Left ventricle myocardium inferior (tissue), 1 donor: ENCODE measurements around the gene EPHA3. TPM values are rescaled to one million over a fixed set of nuclear protein-coding genes. Genes with fewer than 3 reads are reported as not detected.
A peak's percentile ranks its signal among the peaks of the same experiment; 100 is the strongest.

Experiments
- DNase-seq: peaks from one replicate; pipeline ENCODE4 v3.0.0-alpha.2; 2020
- H3K27ac ChIP-seq: fragments of 200-600 bp; replicated peaks from 2 replicates; pipeline ENCODE4 v1.8.0; 2021
- H3K27me3 ChIP-seq: fragments of 200-600 bp; 2 replicates; pipeline ENCODE4 v1.8.0; 2021; ENCODE audit warnings: low read depth
- H3K36me3 ChIP-seq: fragments of 200-600 bp; 2 replicates; pipeline ENCODE4 v1.8.0; 2021
- H3K4me1 ChIP-seq: fragments of 200-600 bp; 2 replicates; pipeline ENCODE4 v1.8.0; 2021
- H3K4me3 ChIP-seq: fragments of 200-600 bp; 2 replicates; pipeline ENCODE4 v1.8.0; 2021; ENCODE audit warnings: mild to moderate bottlenecking, moderate library complexity
- H3K9me3 ChIP-seq: fragments of 200-600 bp; replicated peaks from 2 replicates; pipeline ENCODE4 v1.8.0; 2021
- intact Hi-C: fragments of 100-400 bp; cut with micrococcal nuclease; formaldehyde crosslinking; loops from one replicate; pipeline ENCODE4 v1.11.0; 2022
- total RNA-seq: library from RNA; stranded (reverse); fragmentation: NEBNext Ultra II Directional; extraction: Animal tissue kit (Norgen Biotek cat#: 25700); gene quantifications from one replicate; pipeline ENCODE4 v1.2.1, GENCODE V29; 2021
- TF ChIP-seq, protein P1 (sequence below): fragments of 200-600 bp; IDR thresholded peaks from 2 replicates; pipeline ENCODE4 v1.8.0; 2021; ENCODE audit warnings: antibody characterized with exemption, mild to moderate bottlenecking, borderline replicate concordance
- donor health status: DM: no; HTN: yes; CAD: no; lungs with severe emphysema.

EPHA3 gene
- total RNA-seq, 1 donor from 2014 or later = 3.5 TPM

DNA sequence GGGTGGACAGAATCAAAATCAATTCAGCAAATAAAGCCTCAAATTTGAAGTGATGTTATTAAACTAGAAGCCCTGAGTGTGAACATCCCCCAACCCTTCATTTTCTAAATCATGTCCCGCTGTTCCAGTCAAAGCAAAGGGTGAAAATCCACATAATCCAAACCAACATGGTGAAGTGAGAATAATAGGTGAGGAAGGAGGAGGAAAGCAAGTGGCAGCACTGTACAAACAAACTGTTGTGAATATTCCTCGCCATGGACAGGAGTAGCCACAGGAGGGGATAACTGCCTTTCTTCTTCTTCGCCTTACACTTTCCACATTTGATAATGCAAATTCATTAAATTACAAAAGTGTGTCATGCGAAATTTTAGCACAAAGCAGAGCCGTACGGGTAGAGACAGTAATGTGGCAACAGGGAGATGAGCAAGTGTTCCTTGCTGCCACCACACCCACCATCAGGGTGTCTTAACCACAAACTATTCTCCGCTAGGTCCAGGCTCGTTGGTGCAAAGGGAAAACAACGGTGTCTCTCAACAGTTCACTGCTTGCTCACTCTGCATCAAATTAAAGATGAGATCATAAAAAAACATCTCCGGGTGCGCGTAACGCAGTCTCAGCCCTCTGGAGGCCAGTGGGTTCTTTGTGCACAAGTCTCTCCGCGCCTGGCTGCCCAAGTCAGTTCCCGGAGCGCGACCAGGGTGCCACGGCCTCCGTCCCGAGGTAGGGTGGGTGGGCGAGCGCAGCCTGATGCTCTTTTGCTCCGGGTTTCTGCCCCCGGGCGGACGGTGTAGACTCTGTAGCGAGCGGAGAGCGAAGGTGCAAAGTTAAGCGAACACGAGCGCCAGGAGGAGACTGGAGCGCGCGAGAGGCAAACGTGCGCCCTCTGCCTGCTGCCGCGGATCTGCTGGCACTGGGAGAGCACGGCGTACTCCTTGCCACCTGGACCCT is 6.7 kb downstream of the EPHA3 start:
- peak overlapping the region; percentile 72 for H3K27ac ChIP-seq
- intact Hi-C loops = no loop called here

DNA sequence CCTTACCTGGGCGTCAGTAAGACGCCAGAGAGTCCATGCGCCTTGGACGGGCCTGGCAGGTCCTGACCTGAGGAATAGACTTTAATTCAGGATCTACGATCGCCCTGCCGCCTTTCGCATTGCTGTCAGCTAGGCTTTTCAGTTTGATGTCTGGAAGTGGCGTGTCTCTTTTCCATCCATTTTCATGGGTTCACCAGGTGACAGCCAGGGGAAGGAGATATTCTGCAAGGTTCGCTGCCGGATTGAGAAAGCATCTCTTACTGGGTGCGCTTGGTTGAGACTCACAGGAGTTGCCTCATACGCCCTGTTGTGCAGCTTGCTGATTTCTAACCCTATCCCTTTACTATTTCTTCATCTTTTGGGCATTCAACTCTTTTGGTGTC is 7.4 kb downstream of the EPHA3 start:
- Histone ChIP-seq H3K27ac (peak overlapping the region; percentile 72), H3K36me3 (no peaks in the 10 kb centered on the region), H3K9me3 (no peaks in the 10 kb centered on the region), H3K4me3 (peak overlapping the region; percentile 67), H3K27me3 (peaks cover 42% of the 10 kb centered on the region), H3K4me1 (peaks cover 10% of the 10 kb centered on the region)
- DNase-seq = no peak
- intact Hi-C loops = no loop called here
- TF ChIP-seq, protein P1, sequence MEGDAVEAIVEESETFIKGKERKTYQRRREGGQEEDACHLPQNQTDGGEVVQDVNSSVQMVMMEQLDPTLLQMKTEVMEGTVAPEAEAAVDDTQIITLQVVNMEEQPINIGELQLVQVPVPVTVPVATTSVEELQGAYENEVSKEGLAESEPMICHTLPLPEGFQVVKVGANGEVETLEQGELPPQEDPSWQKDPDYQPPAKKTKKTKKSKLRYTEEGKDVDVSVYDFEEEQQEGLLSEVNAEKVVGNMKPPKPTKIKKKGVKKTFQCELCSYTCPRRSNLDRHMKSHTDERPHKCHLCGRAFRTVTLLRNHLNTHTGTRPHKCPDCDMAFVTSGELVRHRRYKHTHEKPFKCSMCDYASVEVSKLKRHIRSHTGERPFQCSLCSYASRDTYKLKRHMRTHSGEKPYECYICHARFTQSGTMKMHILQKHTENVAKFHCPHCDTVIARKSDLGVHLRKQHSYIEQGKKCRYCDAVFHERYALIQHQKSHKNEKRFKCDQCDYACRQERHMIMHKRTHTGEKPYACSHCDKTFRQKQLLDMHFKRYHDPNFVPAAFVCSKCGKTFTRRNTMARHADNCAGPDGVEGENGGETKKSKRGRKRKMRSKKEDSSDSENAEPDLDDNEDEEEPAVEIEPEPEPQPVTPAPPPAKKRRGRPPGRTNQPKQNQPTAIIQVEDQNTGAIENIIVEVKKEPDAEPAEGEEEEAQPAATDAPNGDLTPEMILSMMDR = no peak

More for the DNA sequence above, 6.7 kb downstream of the EPHA3 start:
- Histone ChIP-seq H3K9me3 (no peaks in the 10 kb centered on the region), H3K4me3 (peak overlapping the region; percentile 67), H3K27me3 (peaks cover 48% of the 10 kb centered on the region), H3K4me1 (peaks cover 10% of the 10 kb centered on the region), H3K36me3 (no peaks in the 10 kb centered on the region)
- TF ChIP-seq, protein P1 = peak; percentile 80
- peak; percentile 70 for DNase-seq

DNA sequence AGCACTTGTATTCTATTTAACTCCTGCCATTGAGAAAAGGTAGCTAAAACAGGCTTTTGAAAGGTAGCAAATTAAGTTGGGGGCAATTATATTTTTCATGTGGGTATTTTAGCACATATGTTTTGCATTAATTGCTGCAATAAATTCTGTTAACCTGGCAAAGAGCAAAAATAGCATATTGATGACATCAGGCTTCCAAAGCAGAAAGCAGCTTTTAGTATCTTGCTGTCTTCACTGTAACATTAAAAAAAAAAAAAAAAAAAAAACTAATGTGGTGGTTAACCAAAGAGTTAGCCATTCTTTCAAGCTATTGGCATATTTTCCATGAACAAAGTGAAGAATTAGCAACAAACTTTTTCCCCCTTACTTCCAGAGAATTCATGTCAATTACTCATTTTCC is 9.1 kb downstream of the EPHA3 start:
- H3K4me1 ChIP-seq = peaks cover 10% of the 10 kb centered on the region
- H3K27me3 ChIP-seq = peaks cover 31% of the 10 kb centered on the region
- intact Hi-C loops = no loop called here
- no peak for DNase-seq
- H3K36me3 ChIP-seq = no peaks in the 10 kb centered on the region
- H3K27ac ChIP-seq = peak overlapping the region; percentile 72
- no peaks in the 10 kb centered on the region for H3K9me3 ChIP-seq
- H3K4me3 ChIP-seq = no peak overlapping the region
- TF ChIP-seq, protein P1 = no peak

GRCh38 chr3:89138048-89138447 is 30.6 kb downstream of the EPHA3 start:
- Histone ChIP-seq H3K9me3 (peaks cover 5% of the 10 kb centered on the region), H3K4me1 (no peaks in the 10 kb centered on the region), H3K4me3 (no peak overlapping the region), H3K27ac (no peak overlapping the region), H3K27me3 (no peaks in the 10 kb centered on the region), H3K36me3 (no peaks in the 10 kb centered on the region)
- DNase-seq = no peak
- intact Hi-C loops = no loop called here
- TF ChIP-seq, protein P1 = no peak

DNA sequence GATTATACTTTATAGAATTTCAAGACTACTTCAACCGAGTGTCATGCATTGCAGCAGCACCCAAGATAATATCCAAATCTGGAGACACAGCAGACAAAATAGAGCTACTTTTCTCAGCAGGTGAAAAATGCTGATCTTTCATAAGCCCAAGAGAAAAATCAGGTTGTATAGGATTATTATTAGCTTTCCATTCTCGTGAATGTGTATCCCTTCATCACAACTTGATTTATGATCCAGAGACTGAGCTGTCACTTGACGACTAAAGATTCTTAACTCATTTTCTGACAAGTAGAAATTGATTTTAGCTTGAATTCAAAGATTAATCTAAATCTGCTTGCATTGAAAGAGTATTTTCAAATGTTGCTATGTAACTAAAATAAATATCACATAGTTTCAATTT is 32.4 kb downstream of the EPHA3 start:
- no peaks in the 10 kb centered on the region for H3K9me3 ChIP-seq
- H3K4me1 ChIP-seq = no peaks in the 10 kb centered on the region
- no peaks in the 10 kb centered on the region for H3K36me3 ChIP-seq
- TF ChIP-seq, protein P1 = no peak
- intact Hi-C loops = no loop called here
- H3K27ac ChIP-seq = no peak overlapping the region
- no peaks in the 10 kb centered on the region for H3K27me3 ChIP-seq
- H3K4me3 ChIP-seq = no peak overlapping the region
- no peak for DNase-seq
